HUES64 (cell line): Measurements from ENCODE around the gene CRX.
"Not testable (repeated sequence)": the region's sequence is repeated elsewhere in the genome, so short reads cannot be mapped to it uniquely, and the experiment has no call there.

Source experiments
- H3K27ac ChIP-seq: 2 replicates; pipeline ENCODE4 v1.7.0; 2013; ENCODE audit warnings: low read depth, low read length, inconsistent platforms
- H3K27me3 ChIP-seq: 2 replicates; pipeline ENCODE4 v1.6.1; 2013; ENCODE audit warnings: mild to moderate bottlenecking, low read length; ENCODE audit not compliant: insufficient read depth
- H3K36me3 ChIP-seq: 2 replicates; pipeline ENCODE4 v1.6.1; 2013; ENCODE audit warnings: mild to moderate bottlenecking, low read length; ENCODE audit not compliant: insufficient read depth
- H3K4me1 ChIP-seq: 2 replicates; pipeline ENCODE4 v1.6.1; 2013; ENCODE audit warnings: mild to moderate bottlenecking, low read length, moderate library complexity; ENCODE audit not compliant: insufficient read depth
- H3K4me3 ChIP-seq: 2 replicates; pipeline ENCODE4 v1.5.1; 2013; ENCODE audit warnings: mild to moderate bottlenecking, low read length, moderate library complexity
- H3K9ac ChIP-seq: 2 replicates; pipeline ENCODE4 v1.6.1; 2013; ENCODE audit warnings: mild to moderate bottlenecking, low read depth, low read length
- H3K9me3 ChIP-seq: 2 replicates; pipeline ENCODE4 v1.6.1; 2013; ENCODE audit warnings: low read depth, low read length; ENCODE audit not compliant: insufficient read depth
- WGBS: fragments of 150-250, 120-280 bp; methylation state at CpG from one replicate; pipeline ENCODE4 v1.1.7; 2013; ENCODE audit warnings: missing lambda C conversion rate; 5-methylcytosine and 5-hydroxymethylcytosine counted together

CRX gene

DNA sequence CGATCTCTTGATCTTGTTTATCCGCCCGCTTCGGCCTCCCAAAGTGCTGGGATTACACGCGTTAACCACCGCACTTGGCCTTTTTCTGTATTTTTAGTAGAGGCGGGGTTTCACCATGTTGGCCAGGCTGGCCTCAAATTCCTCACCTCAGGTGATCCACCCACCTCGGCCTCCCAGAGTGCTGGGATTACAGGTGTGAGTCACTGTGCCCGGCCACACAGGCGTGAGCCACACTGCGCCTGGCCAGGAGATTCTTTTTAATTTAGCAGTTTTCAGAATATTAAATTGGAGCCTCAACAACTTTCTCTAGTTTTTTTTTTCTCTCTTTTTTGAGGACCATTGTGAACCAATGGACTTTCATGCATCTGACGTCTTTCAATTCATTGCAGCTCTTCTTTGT lies 31.9 kb upstream of the CRX start:
- Histone ChIP-seq H3K36me3 (peaks cover 11% of the 10 kb centered on the region), H3K27ac (peak overlapping the region; percentile 17; the same call in 1 of the 2 replicates)
- H3K4me1 ChIP-seq, H3K27me3 ChIP-seq, H3K9ac ChIP-seq, H3K4me3 ChIP-seq, H3K9me3 ChIP-seq: not testable (repeated sequence)
- 79% methylated on average over 13 of the region's 13 CpGs for WGBS

DNA sequence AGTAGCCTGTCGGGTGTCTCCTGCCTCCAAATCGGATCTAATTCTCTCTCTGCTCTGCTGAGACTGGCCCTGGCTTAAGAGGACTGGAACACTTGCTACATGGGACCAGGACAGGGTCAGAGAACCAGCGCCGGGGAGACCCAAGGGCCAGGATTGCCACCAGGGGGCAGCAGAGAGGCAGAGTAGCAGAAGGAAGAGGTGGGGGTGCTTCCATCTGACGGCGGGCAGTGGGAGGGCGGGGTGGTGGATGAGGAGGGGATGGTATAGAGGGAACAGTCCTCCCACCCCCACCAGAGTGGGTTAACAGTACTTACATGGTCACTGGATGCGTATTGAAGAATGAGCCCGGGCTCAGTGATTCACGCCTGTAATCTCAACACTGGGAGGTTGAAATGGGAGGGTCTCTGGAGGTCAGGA lies 31.3 kb upstream of the CRX start:
- Histone ChIP-seq H3K4me3 (no peak overlapping the region), H3K9me3 (0 out of 2 replicates have a peak, but pooled peaks cover 6% of the 10 kb centered on the region), H3K4me1 (0 out of 2 replicates have a peak, but pooled peaks cover 3% of the 10 kb centered on the region), H3K27me3 (no peaks in the 10 kb centered on the region), H3K36me3 (peaks cover 6% of the 10 kb centered on the region), H3K27ac (peak overlapping the region; percentile 17; the same call in 1 of the 2 replicates), H3K9ac (no peak overlapping the region)
- WGBS: 19% methylated on average over 10 of the region's 10 CpGs

- 0 out of 2 replicates have a peak, but pooled peaks cover 3% of the 10 kb centered on the region for H3K4me1 ChIP-seq
- no peak overlapping the region for H3K4me3 ChIP-seq
- no peak overlapping the region for H3K27ac ChIP-seq
- H3K36me3 ChIP-seq: no peaks in the 10 kb centered on the region
- WGBS: 100% methylated on average over 1 of the region's 1 CpG
- no peaks in the 10 kb centered on the region for H3K27me3 ChIP-seq
- 0 out of 2 replicates have a peak, but pooled peaks cover 6% of the 10 kb centered on the region for H3K9me3 ChIP-seq
- no peak overlapping the region for H3K9ac ChIP-seq
These were observed 29.1 kb upstream of the CRX start for GRCh38 chr19:47792616-47793015.

- 82% methylated on average over 18 of the region's 18 CpGs for WGBS
- Histone ChIP-seq H3K4me1 (0 out of 2 replicates have a peak, but pooled peaks cover 3% of the 10 kb centered on the region), H3K27me3 (no peaks in the 10 kb centered on the region), H3K9me3 (0 out of 2 replicates have a peak, but pooled peaks cover 6% of the 10 kb centered on the region), H3K27ac (no peak overlapping the region), H3K9ac (no peak overlapping the region), H3K4me3 (no peak overlapping the region), H3K36me3 (no peaks in the 10 kb centered on the region)
These were observed 27.2 kb upstream of the CRX start for GRCh38 chr19:47794526-47794925.

GRCh38 chr19:47796785-47797184 lies 25.0 kb upstream of the CRX start:
- H3K27ac ChIP-seq: no peak overlapping the region
- no peaks in the 10 kb centered on the region for H3K36me3 ChIP-seq
- 94% methylated on average over 2 of the region's 2 CpGs for WGBS
- H3K9me3 ChIP-seq: 0 out of 2 replicates have a peak, but pooled peaks cover 6% of the 10 kb centered on the region
- no peak overlapping the region for H3K9ac ChIP-seq
- H3K4me1 ChIP-seq: no peaks in the 10 kb centered on the region
- no peak overlapping the region for H3K4me3 ChIP-seq
- H3K27me3 ChIP-seq: no peaks in the 10 kb centered on the region

DNA sequence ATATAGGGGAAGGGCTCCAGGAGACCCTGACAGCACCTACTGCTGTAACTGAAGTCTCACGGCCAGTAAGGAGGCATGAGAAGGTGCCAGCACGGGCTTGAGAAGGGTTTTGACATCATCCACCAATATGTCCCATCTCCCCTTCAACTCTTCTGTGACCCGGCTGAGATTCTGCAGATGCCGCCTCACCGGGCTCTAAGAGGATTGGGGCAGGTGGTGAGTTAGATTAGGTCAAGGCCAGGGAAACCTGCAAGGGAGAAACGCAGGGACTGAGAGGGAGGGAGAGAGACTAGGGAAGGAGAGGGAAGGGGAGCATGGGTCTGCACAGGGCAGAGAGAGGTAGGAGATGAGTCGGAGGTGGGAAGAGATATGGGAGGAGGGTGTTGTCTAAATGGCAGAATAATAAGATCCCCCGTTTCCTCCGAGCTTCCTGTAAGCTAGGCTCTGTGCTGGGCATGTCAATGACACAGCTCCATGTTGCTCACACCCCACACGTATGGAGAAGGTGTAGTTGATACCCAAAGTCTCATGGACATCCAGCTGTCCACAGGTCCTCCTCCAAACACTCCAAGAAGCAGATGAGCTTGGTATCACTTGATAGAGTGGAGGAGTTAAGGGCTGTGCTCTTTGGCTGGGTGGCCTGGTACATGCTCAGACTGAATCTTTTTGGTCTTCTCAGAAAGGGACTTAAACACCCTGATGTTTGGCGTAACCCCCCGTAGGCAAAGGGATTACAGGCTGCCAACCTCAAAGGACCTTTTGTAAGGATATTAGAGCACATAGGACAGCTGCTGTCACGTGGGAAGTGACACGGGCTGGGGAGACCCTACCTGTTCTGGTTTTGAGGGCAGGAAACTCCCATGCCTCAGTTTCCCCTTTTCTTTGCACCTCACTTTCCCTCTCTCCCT lies 23.5 kb upstream of the CRX start:
- Histone ChIP-seq H3K4me3 (no peak overlapping the region), H3K27me3 (no peaks in the 10 kb centered on the region), H3K27ac (no peak overlapping the region), H3K36me3 (no peaks in the 10 kb centered on the region), H3K9me3 (no peaks in the 10 kb centered on the region), H3K9ac (no peak overlapping the region), H3K4me1 (no peaks in the 10 kb centered on the region)
- WGBS: 77% methylated on average over 14 of the region's 14 CpGs

DNA sequence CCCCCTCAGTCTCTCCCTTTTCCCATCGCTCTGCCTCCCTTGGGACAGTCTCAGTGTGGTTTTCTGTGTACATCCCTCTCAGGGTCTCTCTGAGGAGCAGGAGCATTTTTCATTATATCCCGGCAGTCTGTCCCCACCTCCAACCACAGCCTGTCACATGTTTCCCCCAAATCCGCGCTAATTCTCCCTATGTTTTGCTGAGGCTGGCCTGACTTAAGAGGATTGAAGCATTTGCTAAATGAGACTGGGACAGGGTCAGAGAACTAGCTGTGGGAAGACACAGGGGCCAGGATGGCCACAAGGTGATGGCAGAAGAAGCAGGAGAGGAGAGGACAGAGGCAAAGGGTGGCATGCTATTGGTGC lies 22.9 kb upstream of the CRX start:
- Histone ChIP-seq H3K9ac (no peak overlapping the region), H3K4me3 (no peak overlapping the region), H3K9me3 (no peaks in the 10 kb centered on the region), H3K27me3 (no peaks in the 10 kb centered on the region), H3K36me3 (no peaks in the 10 kb centered on the region), H3K27ac (no peak overlapping the region), H3K4me1 (no peaks in the 10 kb centered on the region)
- WGBS: 94% methylated on average over 4 of the region's 4 CpGs

GRCh38 chr19:47801270-47801669 lies 20.5 kb upstream of the CRX start:
- WGBS: 92% methylated on average over 4 of the region's 4 CpGs
- Histone ChIP-seq H3K4me1 (no peaks in the 10 kb centered on the region), H3K9ac (no peak overlapping the region), H3K9me3 (no peaks in the 10 kb centered on the region), H3K27me3 (no peaks in the 10 kb centered on the region), H3K4me3 (no peak overlapping the region), H3K36me3 (no peaks in the 10 kb centered on the region), H3K27ac (no peak overlapping the region)

DNA sequence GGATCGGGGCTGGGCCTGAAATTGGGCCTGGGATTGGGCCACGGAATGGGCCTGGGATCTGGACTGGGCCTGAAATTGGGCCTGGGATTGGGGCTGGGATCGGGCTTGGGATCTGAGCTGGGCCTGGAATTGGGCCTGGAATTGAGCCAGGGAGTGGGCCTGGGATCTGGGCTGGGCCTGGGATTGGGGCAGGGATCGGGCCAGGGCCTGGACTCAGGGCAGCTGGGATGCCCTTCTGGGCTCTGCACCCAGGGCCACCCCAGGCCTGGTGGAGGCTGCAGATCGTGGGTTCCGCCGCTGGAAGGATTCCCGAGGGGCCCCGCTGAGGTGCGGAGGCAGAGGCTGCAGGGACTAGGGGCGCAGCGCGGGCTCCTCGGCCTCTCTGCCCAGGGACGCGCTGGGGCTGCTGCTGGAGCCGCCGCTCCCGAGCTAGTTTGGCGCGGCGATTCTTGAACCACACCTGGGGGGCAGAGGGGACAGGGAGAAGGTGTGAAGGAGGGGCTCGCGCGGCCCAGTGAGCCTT lies 19.2 kb upstream of the CRX start:
- 95% methylated on average over 18 of the region's 25 CpGs for WGBS
- H3K36me3 ChIP-seq: no peaks in the 10 kb centered on the region
- H3K9ac ChIP-seq: peak overlapping the region; percentile 44; the same call in 1 of the 2 replicates
- H3K9me3 ChIP-seq: no peaks in the 10 kb centered on the region
- H3K27me3 ChIP-seq: no peaks in the 10 kb centered on the region
- no peak overlapping the region for H3K27ac ChIP-seq
- no peak overlapping the region for H3K4me3 ChIP-seq
- H3K4me1 ChIP-seq: no peaks in the 10 kb centered on the region

- 95% methylated on average over 16 of the region's 21 CpGs for whole genome bisulfite sequencing
- not testable (repeated sequence) for H3K4me1 ChIP-seq, H3K27me3 ChIP-seq, H3K36me3 ChIP-seq, H3K4me3 ChIP-seq, H3K27ac ChIP-seq, H3K9me3 ChIP-seq, H3K9ac ChIP-seq
These were observed 18.6 kb upstream of the CRX start for GRCh38 chr19:47803148-47803547.

- not testable (repeated sequence) for H3K36me3 ChIP-seq, H3K9ac ChIP-seq, H3K27ac ChIP-seq, H3K4me3 ChIP-seq, H3K9me3 ChIP-seq, H3K4me1 ChIP-seq, H3K27me3 ChIP-seq
- 94% methylated on average over 6 of the region's 12 CpGs for WGBS
These were observed 18.1 kb upstream of the CRX start for GRCh38 chr19:47803671-47804070.
